HG03066 (cell line): Measurements from ENCODE around the gene TTC28.

Experiments used
- ATAC-seq: cut with Tn5 transposase; IDR thresholded peaks from one replicate; pipeline ENCODE4 v1.9.1; 2021; ENCODE audit warnings: low read depth; ENCODE audit not compliant: unreplicated experiment

TTC28 gene

DNA sequence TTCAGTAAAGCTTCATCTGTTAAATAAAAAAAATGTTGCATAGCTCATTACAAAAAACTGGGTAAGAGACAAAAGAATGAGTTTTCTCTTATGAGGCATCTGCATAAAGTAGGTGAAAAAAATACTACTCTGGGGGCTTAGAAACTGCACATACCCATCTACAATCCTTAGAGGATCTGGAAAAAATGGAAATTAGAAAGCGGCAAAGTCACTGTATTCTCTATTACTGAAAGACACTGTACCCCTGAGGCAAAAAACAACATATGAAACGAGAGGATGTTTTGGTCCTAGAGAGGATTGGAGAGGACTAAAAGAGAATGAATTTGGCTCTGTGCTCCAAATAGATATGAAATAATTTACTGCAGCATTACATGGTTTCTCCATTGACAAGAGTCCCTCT, 553.8 kb downstream of the TTC28 start:
- ATAC-seq: no peak

DNA sequence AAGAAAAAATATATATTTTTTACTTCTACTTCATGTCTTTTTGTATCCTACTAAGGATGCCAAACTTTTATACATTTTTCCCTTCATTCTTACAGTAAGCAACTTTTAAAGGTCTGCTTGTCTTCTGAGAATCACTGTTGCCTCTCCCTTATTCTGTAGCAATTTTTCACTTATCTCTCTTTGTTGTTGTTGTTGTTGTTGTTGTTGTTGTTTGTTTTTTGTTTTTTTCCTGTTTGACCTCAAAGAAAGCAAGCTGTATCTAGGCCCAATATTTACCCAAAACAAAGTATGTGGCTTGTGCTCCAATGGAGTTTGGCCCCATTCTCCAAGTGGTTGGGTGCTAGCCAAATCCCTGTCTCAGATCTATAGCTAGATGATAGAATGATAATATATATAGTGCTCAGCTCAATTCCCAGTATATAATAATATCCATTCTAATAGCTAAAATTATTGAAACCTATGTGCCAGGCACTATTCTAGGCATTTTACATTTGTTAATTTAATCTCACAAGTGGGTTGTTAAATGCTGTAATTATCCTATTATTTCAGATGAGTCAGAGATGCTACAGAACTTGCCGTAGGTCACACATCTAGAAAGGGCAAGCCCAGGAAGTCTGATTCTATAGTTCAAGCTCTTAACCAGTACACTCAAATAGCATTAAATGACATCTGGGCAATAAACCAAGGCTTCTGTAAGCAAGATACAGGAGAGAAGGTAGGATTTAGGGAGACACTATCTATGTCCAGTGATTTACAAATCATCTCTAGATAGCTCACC, 555.5 kb downstream of the TTC28 start:
- ATAC-seq: no peak

DNA sequence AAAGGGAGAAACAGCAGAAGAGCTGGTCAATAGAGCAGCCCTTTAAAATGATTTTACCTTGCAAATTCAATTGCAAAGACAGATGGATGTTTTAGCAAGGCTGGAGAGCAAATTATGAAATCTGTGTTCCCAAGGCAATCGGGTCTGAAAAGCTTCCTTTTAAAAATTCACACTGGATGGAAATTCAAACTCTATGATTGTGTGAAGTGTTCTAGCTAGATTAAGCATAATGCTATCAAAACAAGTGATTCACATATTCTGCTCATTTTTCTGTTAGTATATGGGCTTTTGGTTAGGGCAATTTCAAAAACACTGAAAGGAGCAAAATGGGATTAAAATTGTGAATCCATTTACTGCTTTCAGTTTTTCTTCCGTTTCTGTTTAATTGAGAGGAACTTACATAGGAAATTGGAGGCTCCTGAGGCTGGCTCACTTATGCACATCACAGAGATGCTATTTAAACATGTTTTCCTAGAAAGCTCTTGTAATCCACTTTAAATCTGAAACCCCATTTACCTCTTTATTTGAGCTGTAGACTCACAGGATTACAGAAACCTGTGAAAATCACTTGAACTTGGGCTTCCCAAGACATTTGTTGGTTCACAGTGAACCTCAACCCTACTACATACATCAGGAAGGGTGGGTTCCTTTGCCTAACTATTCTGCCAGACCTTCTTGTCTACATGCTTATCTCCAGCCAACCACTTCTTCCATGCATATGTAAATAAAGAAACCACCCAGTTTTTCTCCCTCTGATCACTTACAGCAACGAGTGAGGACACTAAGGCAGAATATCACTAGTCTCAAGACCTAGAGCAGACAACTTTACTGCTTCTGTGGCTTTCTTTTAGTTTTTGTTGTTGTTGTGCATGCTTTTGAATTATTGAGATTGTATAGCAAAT, 558.7 kb downstream of the TTC28 start:
- ATAC-seq: no peak

DNA sequence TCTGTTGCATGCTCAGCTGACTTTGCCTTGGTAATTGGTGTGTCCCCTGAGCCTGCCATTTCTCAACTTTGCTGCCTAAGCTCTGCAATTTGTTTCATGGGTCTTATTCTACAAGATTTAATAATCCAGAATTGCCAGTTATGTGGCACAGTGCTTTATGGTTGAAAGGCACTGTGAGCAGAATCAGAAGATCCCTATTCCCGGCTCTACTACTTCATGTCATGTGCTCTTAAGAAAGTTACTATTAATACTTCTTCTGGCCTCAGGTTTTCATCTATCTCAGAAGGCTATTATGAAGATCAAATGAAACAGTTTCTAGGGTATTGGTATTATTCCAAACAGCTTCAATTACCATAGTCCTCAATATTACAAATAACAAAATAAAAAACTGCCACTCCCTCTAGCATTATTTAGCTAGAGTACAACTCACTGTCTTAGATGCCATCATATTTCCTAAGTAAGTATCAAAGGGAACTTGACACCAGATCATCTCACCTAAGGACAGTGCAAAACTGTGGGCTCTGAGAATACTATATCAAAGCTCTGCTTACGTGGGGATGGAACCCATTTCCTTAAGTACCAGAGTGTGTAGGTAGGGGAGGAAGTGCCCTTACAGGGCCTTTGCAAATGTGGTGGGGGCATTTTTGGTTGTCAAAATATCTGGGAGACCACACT, 560.5 kb downstream of the TTC28 start:
- no peak for ATAC-seq

DNA sequence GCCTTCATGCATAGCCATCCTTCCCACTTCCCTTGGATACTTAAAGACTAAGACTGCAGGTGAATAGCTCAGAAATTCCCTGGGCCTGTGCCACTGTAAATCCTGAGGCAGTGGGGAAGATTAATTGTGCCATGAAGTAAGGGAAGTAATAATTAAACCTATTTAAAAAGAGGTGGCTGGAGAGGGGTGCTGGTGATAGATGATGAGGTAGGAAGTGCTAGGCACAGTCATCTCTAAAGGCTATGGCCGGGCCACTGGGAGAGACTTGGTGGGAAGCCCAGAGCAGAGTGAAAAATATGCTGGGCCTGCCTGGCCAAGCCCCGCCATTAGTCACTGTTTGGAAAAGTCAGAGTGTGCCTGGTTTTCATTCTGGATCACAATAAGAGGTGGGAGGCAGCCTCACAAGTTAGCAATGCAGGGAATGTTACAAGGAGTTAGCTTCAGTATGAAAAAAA, 563.4 kb downstream of the TTC28 start:
- ATAC-seq: no peak

DNA sequence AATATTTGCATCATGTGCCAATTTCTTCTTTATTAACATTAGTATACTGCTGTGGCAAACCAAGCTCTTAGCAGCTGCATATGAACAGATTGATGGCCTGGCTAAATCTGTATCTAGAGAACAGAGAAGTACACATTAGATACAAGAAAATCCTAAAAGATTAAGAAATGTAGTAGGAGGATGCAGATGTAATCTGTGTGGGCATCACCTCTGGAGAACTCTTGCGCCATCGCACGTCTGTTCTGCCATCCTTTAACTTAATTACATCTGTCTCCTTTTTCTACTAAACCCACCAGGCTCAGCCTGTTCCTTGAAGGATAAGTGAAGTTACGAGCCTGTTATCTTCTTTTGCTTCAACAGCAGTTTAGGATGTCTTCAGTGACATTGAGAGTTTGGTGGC, 564.2 kb downstream of the TTC28 start:
- no peak for ATAC-seq

DNA sequence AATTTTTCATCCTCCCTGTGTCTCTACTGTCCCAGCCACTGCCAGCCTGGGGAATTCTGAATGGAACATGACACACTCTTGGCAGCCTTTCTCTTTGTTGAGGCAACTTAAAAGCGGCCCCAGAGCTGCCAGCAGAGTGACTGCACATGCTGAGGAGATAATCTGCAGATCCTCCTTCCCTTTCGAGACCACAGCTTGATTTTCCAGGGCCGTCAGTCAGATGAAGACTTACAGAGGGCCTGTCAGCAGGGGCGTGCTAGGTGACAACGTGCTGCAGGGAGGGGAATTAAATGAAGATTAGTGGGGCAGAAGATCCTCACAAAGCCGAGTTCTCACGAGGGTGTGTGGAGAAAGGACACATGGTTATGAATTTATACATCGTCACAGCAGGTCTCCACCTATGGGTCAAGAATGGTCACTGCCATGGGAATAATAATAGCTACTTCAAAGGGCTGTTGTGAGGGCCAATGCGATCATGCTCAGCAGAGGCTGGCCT, 567.0 kb downstream of the TTC28 start:
- no peak for ATAC-seq

DNA sequence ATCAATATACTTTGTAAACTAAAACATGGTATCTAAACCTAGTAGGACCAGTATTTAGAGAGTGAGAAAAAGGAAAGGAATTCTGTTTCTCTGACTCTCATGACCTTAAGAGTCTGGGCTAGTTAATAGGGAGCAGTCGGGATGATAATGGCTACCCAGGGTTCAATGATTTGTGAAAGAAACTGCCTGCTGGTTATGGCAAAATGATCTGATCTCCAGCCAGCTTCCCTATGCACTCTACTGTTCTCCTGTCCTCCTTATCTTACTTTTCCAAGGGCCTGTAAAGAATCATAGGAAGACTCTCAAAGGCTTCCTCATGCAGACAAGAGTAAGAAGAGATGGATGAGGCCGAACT, 567.5 kb downstream of the TTC28 start:
- no peak for ATAC-seq

DNA sequence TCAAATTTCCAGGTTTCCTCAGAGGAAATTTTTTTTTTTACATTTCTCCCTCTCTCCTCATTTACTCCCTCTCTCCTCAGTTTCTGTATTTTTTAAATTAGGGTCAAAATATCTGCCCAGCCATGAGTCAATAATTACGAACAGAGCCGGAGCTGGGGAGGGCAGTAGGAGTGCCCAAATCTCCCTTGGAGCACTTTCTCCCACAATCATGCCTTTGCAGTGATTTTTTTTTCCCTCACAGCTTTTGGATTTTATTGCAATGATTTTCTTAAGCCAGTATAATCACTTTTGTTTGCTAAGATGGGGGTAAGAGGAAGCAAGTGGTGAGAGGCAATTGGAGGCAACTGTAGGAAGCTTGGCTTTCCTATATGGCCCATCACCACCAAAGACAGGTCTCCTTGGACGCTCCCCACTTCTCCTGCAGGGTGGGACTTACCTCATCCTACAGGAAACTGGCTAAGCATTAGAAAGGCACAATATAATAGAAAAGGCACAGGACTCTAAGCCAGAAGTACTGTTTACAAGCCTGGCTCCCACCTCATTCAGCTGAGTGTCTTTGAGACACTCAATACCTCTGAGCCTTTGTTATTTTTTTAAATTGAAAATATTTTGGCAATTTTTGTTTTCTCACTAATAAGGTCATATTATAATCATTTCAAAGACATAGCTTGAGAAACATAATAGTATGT, 568.0 kb downstream of the TTC28 start:
- ATAC-seq: no peak

DNA sequence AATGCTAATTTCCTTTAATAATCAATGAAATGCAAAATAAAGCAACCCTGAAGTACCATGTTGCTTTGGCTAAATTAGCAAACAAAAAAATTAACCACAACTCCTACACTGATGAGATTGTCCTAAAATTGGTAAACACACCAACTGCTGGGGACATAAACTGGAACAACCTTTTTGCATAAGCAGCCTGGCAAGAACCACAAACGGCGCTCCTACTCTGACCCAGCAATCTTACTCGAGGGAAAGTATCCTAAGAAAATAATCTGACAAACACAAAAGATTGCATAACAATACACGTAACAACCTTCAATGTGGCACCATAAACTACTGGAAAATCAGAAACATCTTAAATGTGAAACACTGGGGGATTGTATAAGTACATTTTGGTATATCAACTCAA, 570.8 kb downstream of the TTC28 start:
- no peak for ATAC-seq

DNA sequence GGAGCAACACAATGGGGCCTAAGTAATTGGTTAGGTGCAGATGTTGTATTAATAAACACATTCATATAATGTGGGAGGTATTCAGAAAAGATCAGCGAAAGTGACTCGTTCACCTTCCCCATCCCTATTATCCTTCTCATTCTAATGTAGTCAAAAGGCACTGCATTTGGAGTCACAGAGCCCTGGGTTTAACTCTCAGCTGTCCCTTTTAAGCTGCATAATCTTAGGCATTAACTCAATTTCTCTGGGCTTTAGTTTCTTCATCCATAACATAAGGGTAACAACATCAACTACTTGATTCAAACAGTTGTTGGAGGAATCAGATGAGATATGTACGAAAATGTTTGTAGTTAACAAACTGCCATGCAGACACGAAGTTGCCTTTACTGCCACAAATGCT, 573.0 kb downstream of the TTC28 start:
- no peak for ATAC-seq

DNA sequence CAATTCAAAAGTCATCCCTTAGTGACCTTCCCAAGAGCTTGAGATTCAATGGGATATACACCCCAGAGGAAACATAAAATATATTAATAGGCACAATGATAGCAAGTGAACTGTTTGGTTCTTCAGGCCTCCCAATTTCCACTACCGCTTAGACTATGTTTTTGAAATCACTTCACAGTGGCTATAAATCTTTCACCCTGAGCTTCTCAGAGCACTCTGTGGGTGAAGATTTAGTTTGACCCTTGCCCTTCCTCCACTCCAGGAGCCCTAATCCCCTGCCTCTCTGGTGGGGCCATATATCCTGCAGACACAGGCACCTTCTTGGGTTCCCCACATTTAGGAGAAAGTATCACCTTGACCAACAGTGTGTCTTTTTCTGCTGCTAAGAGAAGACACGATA, 573.7 kb downstream of the TTC28 start:
- no peak for ATAC-seq

DNA sequence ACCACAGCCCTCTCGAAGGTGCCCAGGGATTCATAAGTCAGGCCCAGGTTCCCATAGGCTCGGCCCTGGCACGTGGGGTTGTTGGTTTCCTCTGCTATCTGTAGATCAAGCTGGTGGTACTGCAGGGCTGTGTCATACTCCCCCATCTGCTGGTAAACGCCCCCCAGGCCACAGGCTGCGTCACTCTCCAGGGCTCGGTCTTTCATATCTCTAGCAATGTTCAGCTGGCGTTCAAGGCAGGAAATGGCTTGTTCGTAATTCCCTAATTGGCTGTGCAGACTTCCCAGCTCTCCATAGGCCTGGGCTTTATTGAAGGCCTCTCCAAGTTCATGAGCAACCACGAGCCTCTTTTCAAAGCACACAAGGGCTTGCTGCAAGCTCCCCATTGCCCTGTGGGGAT, 574.2 kb downstream of the TTC28 start:
- no peak for ATAC-seq

DNA sequence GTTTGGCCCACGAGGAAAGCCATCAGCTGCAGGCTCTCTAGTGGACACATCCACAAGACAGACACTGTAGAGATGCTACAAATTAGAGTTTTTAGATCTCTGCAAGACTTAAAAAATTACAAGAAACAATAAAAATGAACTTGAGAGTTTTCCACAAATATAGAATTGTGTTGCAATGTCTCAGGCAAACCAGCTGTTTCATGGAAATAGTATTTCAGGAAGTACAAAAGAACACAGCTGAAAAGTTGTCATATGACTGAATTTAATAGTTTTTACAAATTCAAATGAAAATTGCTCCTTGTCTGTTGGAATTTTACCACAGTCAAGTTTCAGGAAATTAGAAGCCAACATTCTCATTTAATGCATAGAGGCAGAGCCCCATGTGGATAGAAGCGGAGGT, 576.0 kb downstream of the TTC28 start:
- no peak for ATAC-seq

DNA sequence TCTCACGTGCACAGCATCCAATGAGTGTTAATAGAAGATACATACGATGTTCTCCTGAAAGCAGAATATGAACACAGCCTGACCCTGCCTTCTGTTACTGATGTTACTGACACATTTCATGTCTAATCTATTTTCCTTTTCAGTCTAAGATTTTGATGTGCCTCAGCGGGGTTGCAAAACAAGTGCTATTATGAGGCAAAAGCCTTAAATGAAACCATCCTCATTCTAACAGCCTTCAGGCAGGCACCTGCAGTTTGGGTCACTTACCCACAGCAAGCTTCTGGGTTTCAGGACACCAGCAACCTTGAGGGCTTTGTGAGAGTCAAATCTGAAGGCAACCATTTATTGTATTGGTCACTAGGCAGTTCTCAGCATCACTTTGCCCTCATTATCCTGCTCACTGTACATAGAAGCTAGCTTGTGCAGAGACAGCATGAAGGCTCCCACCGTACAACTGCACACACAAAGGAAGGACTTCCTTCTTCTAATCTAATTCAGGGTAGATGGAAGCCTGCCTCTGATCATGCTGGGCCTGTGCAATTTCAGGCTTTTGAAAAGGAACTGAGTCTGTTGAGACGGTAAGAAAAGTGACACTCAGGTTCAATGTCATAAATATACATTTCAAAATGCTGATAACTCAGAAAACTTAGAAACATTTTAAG, 577.4 kb downstream of the TTC28 start:
- ATAC-seq: no peak

DNA sequence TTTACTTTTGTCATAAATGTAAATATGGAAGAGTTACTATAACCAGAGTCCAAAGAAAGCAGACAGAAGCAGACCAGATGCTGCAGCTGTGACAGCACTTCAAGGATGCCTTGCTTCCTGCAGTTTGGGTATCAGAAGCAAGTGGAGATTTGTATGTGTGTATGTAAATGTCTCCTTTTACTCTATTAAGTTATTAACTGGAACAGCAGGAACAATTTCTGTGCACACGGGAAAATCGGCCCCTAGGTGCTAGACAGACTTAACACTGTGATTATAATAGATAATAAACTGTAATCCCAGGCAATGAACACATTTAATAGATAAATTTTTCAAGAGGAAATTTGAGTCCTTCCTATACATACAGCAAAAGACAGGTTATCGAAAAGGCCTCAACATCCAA, 582.0 kb downstream of the TTC28 start:
- no peak for ATAC-seq

DNA sequence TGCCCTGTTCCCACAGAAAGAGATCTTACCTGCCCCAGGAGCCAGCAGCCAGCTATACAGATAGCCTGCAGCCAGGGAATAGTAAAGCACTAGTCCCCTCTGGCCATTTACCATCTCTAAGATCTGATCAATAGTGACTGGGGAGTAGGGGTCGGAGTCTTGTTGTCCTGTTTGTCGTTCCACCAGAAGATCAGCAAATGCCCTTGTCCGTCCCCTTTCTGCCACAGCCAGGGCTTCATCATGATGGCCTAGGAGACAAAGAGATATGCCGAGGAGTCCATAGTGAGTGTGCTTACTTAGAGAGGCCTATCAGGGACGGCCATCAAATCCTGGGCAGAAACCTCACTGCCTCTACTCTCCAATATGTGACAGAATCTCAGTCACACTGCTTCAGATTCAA, 583.5 kb downstream of the TTC28 start:
- ATAC-seq: no peak

DNA sequence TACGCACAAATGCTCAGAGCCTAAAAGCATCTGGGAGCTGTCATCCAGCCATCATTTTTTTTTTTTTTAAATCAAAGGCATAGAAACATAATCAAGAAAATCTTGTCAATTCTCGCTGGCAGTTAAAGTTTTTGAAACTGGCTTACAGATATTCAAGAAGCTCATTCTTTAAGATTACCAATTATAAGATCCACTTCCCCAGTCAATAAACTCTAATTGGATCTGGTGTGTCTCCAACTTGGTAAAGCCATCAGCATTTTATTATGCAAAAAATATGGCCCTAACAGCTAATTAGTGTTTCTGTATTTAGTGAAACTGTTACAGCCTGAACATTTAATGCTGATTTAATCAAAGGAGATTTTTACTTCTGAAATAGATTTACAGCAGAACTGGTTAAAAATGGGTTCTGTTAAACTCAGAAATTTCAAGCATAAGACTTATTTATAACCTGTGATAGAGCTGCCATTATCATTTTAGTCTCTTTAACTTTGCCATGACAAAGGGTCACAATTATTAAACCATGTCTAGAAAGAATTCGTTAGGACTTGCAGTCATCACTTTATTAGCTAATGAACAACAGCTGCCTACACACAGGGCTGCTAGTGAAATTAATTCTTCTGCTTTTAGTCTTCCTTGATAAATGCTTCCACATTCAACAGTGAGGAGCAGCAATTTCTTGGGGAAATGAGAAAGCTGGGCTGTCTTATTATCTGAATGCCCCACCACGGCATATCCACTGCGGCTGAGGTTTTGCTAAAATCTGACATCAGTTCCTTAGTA, 584.1 kb downstream of the TTC28 start:
- ATAC-seq: no peak

DNA sequence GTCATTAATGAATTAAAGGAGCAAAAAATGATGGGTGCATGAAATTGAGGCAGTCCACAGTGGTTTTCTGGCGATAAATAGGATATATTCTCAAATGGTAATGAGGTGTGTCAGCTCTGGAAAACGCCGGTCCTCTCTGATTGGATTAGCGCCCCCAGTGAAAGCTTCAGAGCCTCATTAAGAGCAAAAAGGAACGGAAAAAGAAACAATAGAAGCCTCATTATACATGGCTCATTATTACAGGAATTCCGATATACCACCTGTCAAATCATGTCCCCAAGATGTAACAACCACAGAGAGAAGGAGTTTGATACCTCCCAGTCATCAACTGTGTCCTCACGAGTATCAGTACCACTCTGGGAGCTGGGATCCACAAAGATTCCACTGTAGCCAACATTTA, 584.9 kb downstream of the TTC28 start:
- no peak for ATAC-seq
